Esophagus muscularis mucosa (tissue), 4 donors: ENCODE data around the gene OBP2A. TPM values are rescaled to one million over a fixed set of nuclear protein-coding genes. Genes with fewer than 3 reads are reported as not detected.

ENCODE experiments used
- DNase-seq: peaks from one replicate; pipeline ENCODE4 v3.0.0-alpha.2; 2017; ENCODE audit errors: extremely low spot score
- H3K27ac ChIP-seq, 4 donors: fragments of 200-600 bp; sonication (generic); replicated peaks in 1 of 4; 1 replicate in 3 of 4; 2 replicates in 1 of 4; pipeline ENCODE4 v1.5.1; 2016 to 2019; ENCODE audit warnings: mild to moderate bottlenecking in 1 of 4
- H3K27me3 ChIP-seq, 4 donors: fragments of 200-600 bp; sonication (generic); one replicate each; pipeline versions ENCODE4 v1.5.1 to v1.6.0; 2016 to 2019
- H3K36me3 ChIP-seq, 4 donors: fragments of 200-600 bp; sonication (generic); one replicate each; pipeline ENCODE4 v1.5.1; 2016 to 2019
- H3K4me1 ChIP-seq, 4 donors: fragments of 200-600 bp; sonication (generic); one replicate each; pipeline ENCODE4 v1.5.1; 2016 to 2019
- H3K4me3 ChIP-seq, 4 donors: fragments of 200-600 bp; sonication (generic); 1 replicate in 2 of 4; 2 replicates in 2 of 4; pipeline ENCODE4 v1.5.1; 2016 to 2019; ENCODE audit warnings: mild to moderate bottlenecking in 4 of 4, moderate library complexity in 1 of 4
- H3K9me3 ChIP-seq, 4 donors: fragments of 200-600 bp; sonication (generic); 1 replicate in 3 of 4; 2 replicates in 1 of 4; pipeline ENCODE4 v1.5.1; 2016 to 2019
- EP300 ChIP-seq: sonication (generic); formaldehyde crosslinking; IDR thresholded peaks from one replicate; pipeline ENCODE4 v1.6.1; 2017; ENCODE audit warnings: antibody characterized with exemption
- POLR2A ChIP-seq: fragments of 450-650 bp; IDR thresholded peaks from one replicate; pipeline ENCODE4 v1.6.1; 2017; ENCODE audit warnings: antibody characterized with exemption, moderate library complexity, mild to moderate bottlenecking, low read depth
- POLR2AphosphoS5 ChIP-seq, 2 donors: sonication (generic); formaldehyde crosslinking; IDR thresholded peaks; one replicate each; pipeline ENCODE4 v1.6.1; 2017; ENCODE audit warnings: antibody characterized with exemption in 2 of 2
- WGBS: methylation state at CpG from one replicate; pipeline ENCODE4 v1.1.5; 2018; 5-methylcytosine and 5-hydroxymethylcytosine counted together
- intact Hi-C: fragments of 100-400 bp; cut with DNase I; formaldehyde crosslinking; loops from one replicate; pipeline ENCODE4 v1.15.1; 2023
- total RNA-seq, 4 donors: library from RNA; depleted of rRNA; stranded (reverse); fragments of >200 nt; gene quantifications; one replicate each; pipeline versions ENCODE4 v1.1.0 to v1.2.1, GENCODE V29; 2016
- TF ChIP-seq, protein P1 (sequence below), 3 experiments: fragments of 200-600 bp in 2 of 3; fragments of 450-650 bp in 1 of 3; sonication (generic) in 2 of 3; IDR thresholded peaks; one replicate each; pipeline ENCODE4 v1.5.1; 2017 to 2019; ENCODE audit warnings: antibody characterized with exemption in 3 of 3, mild to moderate bottlenecking in 2 of 3, moderate library complexity in 1 of 3

Gene OBP2A
- total RNA-seq, 4 donors from 2014 or later: not detected

DNA sequence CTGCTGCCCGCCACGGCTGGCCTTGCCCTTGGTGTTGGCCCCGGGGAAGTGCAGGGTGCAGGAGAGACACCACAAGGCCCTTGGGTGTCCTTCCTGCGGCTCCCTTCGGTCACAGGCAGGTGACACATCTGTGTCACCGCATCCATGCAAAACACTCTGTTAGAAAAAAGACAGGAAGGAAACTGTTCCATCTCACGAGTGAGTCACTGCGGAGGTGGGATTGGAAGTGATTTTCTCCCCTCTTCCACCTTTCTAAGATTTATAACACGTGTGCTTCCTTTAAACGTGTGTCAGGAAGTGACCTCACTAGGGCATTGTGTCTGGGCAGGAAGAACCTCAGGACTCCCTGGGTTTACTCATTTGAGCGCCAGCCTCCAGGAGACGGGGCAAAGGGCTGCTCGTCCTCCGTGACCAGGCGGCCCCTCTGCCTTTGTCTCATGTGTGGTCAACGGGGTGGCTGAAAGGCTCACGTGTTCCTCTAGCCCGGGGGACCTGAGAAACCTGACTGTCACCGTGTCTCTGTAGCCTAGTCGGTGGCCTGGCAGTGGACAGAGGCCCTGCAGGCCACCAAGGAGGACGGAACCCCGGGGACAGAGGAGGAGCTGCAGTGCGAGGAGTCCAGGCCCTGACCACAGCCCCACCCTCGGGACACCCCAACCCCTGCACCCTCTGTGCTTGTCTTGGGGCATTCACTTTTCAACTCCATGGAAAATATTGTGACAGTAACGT lies 29.6 kb upstream of the OBP2A start:
- no peak for DNase-seq
- Histone ChIP-seq H3K9me3 (no peaks in the 10 kb centered on the region), H3K27me3 (peaks cover 0 to 32% (median 0%) of the 10 kb centered on the region in 4 donors), H3K36me3 (no peaks in the 10 kb centered on the region), H3K27ac (no peak overlapping the region), H3K4me3 (no peak overlapping the region), H3K4me1 (no peaks in the 10 kb centered on the region)
- WGBS: 73% methylated on average over 18 of the region's 25 CpGs
- intact Hi-C loops: no loop called here
- TF ChIP-seq POLR2AphosphoS5 (IDR thresholded peaks at IDR 0.05): no peak
- TF ChIP-seq POLR2A: no peak
- TF ChIP-seq EP300: no peak
- TF ChIP-seq, protein P1, sequence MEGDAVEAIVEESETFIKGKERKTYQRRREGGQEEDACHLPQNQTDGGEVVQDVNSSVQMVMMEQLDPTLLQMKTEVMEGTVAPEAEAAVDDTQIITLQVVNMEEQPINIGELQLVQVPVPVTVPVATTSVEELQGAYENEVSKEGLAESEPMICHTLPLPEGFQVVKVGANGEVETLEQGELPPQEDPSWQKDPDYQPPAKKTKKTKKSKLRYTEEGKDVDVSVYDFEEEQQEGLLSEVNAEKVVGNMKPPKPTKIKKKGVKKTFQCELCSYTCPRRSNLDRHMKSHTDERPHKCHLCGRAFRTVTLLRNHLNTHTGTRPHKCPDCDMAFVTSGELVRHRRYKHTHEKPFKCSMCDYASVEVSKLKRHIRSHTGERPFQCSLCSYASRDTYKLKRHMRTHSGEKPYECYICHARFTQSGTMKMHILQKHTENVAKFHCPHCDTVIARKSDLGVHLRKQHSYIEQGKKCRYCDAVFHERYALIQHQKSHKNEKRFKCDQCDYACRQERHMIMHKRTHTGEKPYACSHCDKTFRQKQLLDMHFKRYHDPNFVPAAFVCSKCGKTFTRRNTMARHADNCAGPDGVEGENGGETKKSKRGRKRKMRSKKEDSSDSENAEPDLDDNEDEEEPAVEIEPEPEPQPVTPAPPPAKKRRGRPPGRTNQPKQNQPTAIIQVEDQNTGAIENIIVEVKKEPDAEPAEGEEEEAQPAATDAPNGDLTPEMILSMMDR (IDR thresholded peaks at IDR 0.05): no peak

DNA sequence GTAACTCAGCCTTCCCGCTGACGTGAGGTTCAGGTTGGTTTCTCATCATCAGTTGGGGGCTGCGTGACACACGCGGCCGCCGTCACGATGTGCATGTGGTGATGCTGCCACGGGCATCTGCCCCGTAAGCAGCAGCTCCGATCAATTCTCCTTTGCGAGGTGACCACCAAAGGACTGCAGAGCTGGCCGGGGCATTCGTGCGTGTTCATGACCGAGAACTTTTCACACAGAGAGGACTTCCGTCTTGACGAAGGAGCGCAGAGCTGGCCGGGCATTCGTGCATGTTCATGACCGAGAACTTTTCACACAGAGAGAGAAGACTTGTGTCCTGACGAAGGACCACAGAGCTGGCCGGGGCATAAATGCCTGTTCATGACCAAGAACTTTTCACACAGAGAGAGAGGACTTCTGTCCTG lies 28.5 kb upstream of the OBP2A start:
- Histone ChIP-seq H3K4me1 (no peaks in the 10 kb centered on the region), H3K27ac (no peak overlapping the region), H3K9me3 (no peaks in the 10 kb centered on the region), H3K27me3 (peaks cover 0 to 41% (median 0%) of the 10 kb centered on the region in 4 donors), H3K4me3 (no peak overlapping the region), H3K36me3 (no peaks in the 10 kb centered on the region)
- DNase-seq: no peak
- TF ChIP-seq, protein P1 (IDR thresholded peaks at IDR 0.05): no peak
- TF ChIP-seq EP300 (no peak), POLR2AphosphoS5 (IDR thresholded peaks at IDR 0.05) (no peak), POLR2A (no peak)
- intact Hi-C loops: no loop called here
- WGBS: 92% methylated on average over 24 of the region's 24 CpGs

DNA sequence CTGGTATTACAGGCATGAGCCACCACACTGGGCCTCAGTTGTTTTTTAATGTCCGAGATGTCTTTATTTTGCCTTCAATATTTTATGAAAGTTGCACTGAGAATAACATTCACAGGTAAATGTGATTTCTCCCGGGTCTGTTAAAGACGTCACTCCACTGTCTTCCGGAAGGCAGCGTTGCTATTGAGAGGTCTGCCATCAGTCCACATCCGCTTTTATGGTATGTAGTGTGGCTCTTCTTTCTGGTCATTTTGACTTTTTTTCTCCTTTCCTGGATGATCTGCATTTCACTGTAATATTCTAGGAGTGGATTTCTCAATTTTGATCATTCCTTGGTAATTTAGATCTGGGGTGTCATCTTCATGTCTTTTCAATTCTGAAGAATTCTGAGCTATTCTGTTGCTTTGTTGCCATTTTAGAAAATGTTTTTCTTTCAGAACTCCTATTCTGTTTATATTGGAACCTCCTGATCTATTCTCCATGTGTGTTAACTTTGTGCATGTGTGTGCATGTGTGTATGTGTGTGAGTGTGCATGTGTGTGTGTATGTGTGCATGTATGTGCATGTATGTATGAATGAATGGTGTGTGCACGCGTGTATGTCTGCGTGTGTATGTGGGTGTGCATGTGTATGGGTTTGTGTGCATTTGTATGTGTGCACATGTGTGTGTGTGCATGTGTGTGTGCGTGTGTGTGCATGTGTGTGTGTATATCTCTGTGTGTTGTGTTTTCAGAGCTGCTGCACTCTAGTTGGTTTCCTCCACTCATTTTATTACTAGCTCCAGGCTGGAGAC lies 26.6 kb upstream of the OBP2A start:
- H3K4me3 ChIP-seq: no peak overlapping the region
- TF ChIP-seq, protein P1 (IDR thresholded peaks at IDR 0.05): no peak
- TF ChIP-seq POLR2AphosphoS5 (IDR thresholded peaks at IDR 0.05): no peak
- TF ChIP-seq POLR2A: no peak
- TF ChIP-seq EP300: no peak
- no peaks in the 10 kb centered on the region for H3K9me3 ChIP-seq
- H3K27ac ChIP-seq: no peak overlapping the region
- WGBS: 95% methylated on average over 10 of the region's 10 CpGs
- H3K36me3 ChIP-seq: no peaks in the 10 kb centered on the region
- H3K4me1 ChIP-seq: no peaks in the 10 kb centered on the region
- H3K27me3 ChIP-seq: peaks cover 0 to 61% (median 0%) of the 10 kb centered on the region in 4 donors
- intact Hi-C loops: no loop called here
- DNase-seq: no peak

DNA sequence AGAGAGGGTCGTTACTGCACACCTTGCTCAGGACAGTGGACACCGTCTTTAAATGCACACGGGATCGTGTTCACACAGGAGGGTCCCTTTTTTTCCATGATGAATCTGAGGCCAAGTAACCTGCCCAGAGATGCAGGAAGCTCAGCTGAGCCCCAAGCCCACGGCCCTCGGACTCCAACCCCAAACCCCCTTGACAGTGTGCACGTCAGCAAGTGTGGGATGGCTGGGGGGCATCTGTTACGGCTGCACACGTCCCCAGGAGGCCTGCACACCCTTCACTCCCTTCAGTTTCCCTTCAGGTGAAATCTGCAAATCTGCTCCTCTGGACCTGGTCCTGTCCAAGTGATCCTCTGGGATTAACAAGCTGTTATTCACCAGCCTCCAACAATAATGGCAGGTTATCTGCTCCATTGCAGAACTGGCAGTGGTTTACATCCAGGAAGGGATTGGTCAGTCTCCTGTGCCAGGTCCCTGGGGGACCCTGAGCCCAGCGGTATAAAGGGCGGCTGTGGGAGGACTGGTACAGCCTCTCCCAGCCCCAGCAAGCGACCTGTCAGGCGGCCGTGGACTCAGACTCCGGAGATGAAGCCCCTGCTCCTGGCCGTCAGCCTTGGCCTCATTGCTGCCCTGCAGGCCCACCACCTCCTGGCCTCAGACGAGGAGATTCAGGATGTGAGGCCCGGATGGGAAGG lies 24.9 kb upstream of the OBP2A start, which contains the start of gene LCN1:
Gene LCN1 (plus strand): TSS at position 525 of the 692 bp plus-strand sequence. CDS start 58 bp downstream, at position 583.
- 80% methylated on average over 17 of the region's 18 CpGs for WGBS

More for the DNA sequence above, 24.9 kb upstream of the OBP2A start, which contains the start of gene LCN1:
- intact Hi-C loops: no loop called here
- Histone ChIP-seq H3K27ac (no peak within 1 kb of the TSS), H3K27me3 (peaks cover 0 to 61% (median 0%) of the 10 kb centered on the region in 4 donors), H3K9me3 (no peaks in the 10 kb centered on the region), H3K4me3 (no peak within 1 kb of the TSS), H3K36me3 (no peaks in the 10 kb centered on the region), H3K4me1 (no peaks in the 10 kb centered on the region)
- no peak for DNase-seq
- TF ChIP-seq, protein P1 (IDR thresholded peaks at IDR 0.05): no peak
- TF ChIP-seq POLR2AphosphoS5 (IDR thresholded peaks at IDR 0.05): no peak
- TF ChIP-seq EP300: no peak
- no peak for TF ChIP-seq POLR2A
